HG03378 (cell line): ENCODE data around the gene LMF2.

Experiments
- ATAC-seq: cut with Tn5 transposase; IDR thresholded peaks from one replicate; pipeline ENCODE4 v1.9.1; 2021; ENCODE audit warnings: mild to moderate bottlenecking, moderate library complexity; ENCODE audit not compliant: unreplicated experiment

Gene LMF2

DNA sequence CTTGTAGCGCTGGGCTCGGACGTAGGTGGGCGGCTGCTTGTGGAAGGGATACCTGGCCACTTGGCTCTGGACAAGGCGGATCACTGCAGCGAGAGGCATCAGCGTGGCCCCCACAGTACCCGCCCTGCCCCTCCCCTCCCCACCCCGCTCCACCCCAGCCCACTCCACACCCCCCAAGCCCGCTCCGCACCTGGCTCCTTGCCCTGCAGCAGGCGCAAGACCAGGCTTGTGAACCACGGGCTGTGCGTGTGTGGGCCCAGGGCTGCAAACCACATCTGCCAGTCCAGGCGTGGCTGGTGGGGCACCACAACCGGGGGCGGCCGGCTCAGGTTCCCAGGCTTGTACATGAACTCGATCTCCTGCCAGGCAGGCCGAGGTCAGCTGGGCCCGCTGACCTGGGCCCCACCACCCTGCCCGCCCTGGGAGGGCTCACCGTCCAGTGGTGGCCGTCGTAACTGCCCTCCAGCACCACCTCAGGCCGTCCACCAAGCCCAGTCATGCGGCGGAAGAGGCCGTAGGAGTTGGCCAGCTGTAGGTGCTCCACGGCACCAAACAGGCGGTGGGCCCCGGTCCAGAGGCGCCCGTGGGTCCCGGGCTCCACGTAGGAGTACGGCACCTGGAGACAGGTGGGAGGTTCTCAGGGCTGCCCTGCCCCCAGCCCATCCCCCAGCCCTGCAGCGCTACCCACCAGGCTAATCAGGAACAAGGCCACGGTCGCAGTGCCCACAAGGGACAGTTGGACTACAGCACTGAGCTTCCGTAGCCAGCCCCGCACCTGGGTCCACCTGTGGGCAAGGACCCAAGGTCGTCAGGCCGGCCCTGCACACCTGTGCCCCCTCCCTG is 2.9 kb downstream of the LMF2 start:
- ATAC-seq: no peak

DNA sequence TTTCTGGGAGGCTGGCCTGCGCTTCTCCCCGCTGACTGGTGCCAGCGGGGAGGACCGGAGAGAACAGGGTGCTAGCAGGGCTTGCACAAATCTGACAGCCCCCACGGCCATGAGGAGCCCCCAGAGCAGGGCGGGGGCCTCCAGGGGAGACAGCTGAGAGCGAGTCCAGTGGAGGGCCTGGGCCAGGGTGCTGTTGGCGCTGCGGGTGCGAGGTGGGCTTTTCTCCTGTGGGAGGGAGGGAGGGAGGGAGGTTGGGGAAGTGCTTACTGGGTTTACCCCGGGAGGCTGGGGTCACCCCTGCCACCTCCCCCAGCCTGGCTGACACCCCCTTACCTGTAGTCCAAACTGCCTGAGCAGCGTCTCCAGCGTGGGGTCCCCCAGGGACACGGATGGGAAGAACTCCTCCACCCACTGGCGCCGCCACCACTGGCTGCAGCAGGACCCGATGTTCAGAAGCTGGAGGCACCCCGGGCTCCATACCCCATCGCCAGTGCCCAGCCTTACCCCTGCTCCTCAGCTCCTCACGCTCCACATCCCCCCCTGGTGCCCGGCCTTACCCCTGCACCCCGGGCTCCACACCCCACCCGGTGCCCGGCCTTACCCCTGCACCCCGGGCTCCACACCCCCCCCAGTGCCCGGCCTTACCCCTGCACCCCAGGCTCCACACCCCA is 3.9 kb downstream of the LMF2 start:
- no peak for ATAC-seq

DNA sequence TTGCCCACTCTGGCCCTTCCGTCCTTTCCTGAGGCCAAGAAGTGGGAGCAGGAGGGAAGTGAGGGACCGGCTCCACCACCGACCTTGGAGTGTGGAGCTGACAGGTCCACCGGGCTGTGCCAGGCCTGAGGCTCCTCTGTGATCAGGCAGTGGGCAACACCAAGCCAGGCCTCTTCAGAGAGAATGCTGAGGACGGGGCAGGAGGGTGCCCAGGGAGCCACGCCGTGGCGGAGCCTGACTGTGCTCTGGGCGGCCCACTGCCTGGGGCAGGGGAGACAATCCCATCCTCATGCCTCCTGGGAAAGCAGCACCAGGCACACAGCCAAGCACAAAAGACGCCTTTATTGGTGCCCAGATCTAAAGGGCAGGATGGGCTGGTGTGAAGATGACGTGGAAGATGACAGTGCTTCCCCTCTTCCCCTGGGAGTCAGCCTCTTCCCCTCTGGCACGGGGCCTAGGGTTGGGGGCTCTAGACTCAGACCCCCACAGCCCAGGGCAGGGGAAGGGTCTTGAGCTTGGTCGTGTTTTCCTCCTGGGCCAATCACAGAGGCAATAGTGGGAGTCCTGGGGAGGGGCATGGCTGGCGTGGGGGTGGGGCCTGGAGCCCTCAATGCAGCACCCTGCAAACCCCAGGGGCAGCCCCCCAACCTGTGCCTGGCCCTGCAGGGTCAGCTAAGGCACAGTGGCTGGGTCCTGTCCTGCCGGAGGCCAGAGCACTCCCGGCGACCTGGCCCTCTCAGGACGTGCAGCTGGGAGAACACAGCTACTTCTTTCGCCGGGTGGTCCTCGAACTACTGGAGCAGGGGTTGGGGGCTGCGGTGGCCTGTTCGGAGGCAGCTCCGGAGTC is 4.7 kb downstream of the LMF2 start:
- ATAC-seq: no peak

DNA sequence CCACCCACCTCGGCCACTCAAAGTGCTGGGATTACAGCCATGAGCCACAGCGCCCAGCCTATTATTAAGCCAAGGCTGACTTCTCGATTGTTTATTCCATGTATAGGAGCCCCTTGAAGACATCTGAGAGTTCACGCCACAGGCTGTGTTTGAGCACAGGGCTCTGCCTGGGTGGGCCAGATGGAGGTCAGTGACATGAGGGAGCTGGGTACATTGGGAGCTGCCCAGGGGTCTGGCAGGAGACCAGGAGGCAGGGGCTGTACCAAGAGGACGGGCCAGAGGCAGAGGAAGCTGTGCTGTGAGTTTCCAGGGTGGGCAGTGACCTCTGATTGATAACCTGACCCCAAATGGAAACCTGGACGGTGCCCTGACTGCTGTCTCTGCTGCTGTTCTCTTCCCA is 5.4 kb downstream of the LMF2 start:
- no peak for ATAC-seq

DNA sequence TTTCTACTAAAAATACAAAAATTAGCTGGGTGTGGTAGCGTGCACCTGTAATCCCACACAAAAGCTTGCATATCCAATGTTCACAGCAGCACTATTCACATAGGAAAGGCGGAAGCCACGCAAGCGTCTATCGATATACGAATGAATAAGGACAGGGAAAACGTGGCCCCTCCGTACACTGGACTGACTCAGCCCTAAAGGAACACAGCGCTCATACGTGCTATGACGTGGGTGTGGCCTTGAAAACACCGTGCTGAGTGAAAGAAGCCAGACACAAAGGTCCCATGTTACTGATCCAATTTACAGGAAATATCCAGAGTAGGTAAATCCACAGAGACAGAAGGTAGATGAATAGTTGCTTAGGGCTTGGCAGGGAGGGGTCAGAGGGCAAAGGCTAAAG is 7.0 kb downstream of the LMF2 start:
- ATAC-seq: no peak

DNA sequence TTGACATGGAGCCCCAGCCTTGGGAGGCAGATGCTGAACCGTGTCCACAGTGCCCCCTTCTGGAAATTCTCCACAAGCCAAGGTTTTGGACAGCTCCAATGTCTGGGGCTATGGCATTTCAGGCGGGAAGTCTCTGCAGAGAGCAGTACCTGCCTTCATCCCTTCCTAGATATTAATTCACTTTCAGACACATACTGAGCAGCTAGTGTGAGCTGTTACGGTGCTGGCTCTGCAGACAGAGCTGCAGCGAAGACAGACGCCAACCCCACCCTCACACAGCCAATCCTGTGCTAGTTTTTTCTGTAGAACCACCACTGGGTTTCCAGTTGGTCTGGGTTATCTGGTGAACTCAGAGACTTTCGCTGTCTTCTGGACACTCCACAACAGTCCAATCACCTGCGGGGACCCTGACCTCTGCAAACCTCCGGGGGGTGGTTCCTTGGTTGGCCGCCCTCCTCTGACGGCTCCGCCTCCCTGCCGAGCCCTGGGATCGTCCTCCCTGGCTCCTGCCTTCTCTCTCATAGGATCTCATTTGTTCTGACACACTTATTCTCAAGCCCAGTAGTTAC is 9.1 kb downstream of the LMF2 start:
- ATAC-seq: no peak

DNA sequence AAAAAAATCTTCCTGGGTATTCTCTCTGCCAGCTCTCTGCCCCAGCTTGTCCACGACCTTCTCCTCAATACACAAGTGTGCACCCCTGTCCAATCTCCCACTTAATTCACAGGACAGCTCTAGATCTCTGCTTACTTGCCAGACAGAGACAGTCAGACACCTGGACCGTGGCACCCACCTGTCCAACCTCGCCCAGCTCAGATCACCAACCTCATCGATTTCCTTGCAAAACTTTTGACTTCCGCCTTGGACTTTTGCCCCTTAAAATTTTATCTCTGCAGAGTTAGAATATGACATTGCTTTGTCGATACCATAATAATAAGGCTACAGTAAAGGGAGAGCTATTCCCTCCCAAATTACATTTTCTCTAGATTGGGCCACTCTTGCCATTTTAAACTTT is 10.4 kb downstream of the LMF2 start:
- ATAC-seq: no peak

DNA sequence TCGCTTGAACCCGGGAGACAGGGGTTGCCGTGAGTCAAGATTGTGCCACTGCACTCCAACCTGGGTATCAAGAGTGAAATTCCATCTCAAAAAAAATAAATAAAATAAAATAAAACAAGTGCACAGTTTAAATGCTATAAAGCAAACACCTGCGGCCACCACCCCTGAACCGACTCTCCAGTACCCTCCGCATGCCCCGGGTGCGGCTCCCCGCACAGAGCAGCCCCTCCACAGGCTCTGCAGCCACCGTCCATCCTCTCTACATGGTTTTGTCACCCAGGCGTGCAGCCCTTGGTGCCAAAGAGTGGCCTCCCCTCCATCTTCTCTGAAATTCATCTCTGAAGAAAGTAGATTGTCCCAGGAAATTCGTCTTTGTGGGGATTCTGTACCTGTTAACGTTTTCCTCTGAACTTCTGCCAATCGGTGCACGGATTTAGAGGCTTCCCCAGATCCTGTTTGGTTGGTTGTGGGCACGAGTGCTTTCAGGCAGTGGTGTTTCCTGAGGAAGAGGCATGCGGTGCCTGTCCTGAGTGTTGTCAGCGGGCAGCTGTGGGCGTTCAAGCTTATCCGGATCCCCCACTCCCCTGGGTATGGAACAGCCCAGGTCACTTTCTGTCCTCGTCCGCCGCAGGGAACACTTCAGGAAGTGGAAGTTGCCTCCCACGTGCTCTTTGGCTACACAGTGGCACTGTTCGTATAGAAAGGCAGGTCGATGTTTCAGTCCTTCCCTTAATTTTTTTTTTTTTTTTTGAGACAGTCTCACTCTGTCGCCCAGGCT is 16.8 kb downstream of the LMF2 start:
- ATAC-seq: no peak

DNA sequence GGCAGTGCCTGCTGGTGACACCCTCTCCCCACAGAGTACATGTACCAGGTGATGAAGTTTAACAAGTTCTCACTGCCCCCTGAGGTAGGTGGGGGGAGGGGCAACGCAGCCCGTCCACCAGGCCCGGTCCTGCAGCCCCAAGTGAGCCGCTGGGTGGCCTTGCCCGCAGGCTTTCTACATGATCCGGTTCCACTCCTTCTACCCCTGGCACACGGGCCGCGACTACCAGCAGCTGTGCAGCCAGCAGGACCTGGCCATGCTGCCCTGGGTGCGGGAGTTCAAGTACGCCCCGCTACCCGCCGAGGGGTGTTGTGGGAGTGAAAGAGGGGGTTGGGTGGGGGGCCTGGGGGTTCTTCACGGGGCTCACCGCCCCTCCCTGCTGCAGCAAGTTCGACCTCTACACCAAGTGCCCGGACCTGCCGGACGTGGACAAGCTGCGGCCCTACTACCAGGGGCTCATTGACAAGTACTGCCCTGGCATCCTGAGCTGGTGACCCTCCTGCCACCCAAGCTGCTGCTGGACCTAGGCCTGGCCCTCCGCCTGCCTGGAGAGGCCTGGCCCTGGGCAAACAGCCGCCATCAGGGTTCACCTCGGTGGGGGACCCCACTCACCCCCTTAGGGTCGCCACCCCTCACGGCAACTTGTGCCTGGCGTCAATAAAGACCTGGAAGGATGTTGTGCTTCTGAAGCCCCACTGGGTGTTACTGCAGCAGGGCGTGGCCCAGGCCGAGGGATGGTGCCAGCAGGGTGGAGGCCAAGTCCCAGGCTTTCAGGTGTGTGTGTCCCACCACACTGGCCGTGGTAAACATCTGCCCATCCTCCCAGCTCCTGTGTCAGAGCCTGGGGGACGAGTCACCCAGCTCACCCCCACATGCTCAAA is 17.9 kb downstream of the LMF2 start:
- no peak for ATAC-seq

DNA sequence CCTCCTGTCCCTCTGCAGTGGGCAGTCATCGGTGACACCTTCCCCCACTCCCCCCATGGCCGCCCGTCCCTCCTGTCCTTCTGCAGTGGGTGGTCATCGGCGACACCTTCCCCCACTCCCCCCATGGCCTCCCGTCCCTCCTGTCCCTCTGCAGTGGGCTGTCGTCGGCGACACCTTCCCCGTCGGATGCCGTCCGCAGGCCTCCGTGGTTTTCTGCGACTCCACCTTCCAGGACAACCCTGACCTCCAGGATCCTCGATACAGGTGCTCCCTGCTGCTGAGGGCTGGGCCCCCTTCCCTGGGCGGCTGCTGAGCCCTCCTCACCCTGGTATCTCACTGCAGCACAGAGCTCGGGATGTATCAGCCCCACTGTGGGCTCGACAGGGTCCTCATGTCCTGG is 18.6 kb downstream of the LMF2 start:
- no peak for ATAC-seq

DNA sequence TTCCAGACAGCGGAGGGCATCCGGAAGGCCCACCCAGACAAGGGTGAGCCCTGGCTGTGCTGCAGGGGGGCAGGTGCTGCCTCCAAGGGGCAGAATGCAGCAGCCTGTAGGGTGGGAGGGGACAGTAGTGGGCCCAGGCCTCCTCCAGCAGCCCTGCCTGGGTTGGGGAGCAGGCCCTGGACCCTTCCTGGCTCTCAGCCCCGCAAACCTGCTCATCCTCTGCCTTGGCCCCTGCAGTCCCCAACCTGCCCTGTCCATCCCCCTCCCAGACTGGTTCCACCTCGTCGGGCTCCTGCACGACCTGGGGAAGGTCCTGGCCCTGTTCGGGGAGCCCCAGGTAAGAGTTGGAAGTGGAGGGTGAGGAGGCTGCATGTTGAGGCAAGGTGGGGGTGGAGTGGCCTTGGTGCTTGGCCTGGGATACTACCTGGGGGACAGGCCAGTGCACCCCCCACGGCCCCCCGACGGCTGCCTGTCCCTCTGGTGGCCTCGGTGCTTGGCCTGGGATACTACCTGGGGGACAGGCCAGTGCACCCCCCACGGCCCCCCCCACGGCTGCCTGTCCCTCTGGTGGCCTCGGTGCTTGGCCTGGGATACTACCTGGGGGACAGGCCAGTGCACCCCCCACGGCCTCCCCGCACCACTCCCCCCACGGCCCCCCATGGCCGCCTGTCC is 19.4 kb downstream of the LMF2 start:
- no peak for ATAC-seq

DNA sequence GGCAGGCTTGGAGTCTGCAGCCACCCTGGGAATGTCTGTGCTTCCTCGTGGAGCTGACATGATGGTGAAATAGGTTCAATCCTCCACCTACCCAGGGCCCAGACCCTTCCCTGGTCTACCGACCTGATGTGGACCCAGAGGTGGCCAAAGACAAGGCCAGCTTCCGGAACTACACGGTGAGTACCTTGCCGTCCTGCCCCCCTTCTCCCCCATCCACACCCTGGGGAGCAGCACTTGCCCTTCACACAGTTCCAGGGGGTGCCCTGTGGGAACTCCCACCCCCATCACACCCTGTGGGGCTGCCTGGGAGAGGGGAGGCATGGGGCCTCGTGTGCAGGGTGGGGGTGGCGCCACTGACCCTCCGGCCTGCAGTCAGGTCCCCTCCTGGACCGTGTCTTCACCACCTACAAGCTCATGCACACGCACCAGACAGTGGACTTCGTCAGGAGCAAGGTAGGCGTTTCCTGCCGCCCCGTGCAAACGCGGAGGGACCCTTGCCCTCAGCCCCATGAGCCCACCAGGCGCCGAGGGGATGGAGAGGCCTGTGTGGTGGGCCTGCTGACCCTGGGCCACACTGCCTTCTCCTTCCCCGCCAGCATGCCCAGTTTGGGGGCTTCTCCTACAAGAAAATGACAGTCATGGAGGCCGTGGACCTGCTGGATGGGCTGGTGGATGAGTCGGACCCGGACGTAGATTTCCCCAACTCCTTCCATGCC is 20.1 kb downstream of the LMF2 start:
- no peak for ATAC-seq

DNA sequence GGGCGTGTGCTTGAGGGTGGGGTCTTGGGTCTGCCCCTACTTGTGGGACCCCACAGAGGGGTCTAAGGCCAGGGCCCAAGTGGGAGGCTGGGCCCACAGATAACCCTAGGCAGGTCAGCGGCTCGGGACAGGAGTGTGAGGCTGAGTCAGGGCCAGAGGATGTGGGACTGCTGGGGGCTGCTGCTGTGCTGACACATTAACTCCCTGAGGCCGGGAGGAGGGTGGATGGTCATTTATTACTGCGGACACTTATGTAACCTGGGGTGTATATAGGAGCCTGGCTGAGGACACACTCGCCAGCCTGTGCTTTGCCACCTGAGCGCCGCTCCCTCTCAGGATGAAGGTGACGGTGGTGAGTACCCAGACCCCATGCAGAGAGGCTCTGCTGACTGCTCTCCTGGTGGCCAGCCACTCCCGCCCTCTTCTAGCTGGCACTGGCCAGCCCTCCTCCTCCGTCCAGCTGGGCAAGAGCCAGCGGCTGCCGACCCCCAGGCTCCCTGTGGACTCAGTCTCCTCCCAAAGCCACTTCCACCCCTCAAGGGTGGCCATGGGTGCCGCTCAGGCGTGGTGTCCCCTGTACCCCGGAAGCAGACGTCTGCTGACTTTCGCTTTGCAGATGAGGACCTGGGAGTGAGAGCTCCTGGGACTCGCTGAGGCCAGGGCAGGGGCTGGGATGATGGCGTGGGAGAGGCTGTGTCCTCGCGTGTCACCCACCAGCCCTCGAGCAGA is 20.8 kb downstream of the LMF2 start, which contains the start of gene MIOX:
TSS of gene MIOX (plus strand) at position 299 of the 729 bp plus-strand sequence. CDS start at position 338, 39 bp downstream.
- ATAC-seq: no peak

DNA sequence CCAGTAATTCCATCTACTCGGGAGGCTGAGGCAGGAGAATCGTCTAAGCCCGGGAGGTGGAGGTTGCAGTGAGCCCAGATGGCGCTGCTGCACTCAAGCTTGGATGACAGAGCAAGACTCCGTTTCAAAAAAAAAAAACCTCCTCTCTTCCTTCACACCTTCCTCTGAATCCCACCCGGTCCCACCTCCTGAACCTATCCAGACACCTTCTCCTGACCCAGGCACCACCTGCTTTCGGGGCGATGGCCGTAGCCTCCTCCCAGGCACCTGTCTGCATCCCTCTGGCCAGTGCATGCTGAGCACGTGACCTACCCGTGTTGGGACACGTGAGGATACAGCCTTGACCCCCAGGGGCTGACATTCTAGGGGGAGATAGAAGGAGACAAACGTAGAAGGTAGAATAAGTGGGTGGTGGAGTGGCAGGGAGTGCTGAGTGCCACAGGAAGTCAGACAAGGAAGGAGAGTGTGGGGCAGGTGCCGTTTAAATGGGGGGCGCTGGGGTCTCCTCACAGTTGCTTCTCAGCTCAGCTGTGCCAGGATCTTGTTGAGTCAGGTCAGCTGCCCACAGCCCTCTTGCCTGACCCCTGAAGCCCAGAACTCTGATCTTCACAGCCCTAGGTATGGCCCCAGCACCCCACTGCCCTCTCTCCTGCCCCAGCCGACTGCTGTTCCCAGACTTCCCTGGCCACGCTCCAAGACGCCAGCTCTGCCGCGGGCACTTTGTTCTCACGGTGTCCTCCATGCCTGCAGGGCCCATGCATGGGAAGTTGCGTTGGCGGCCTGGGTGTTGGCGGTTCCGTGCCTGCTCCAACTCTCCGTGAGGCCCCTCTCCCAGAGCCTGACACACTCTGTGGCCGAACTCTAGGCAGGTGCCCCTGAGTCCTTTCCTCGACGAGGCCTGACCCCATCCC is 22.0 kb downstream of the LMF2 start:
- ATAC-seq: no peak

DNA sequence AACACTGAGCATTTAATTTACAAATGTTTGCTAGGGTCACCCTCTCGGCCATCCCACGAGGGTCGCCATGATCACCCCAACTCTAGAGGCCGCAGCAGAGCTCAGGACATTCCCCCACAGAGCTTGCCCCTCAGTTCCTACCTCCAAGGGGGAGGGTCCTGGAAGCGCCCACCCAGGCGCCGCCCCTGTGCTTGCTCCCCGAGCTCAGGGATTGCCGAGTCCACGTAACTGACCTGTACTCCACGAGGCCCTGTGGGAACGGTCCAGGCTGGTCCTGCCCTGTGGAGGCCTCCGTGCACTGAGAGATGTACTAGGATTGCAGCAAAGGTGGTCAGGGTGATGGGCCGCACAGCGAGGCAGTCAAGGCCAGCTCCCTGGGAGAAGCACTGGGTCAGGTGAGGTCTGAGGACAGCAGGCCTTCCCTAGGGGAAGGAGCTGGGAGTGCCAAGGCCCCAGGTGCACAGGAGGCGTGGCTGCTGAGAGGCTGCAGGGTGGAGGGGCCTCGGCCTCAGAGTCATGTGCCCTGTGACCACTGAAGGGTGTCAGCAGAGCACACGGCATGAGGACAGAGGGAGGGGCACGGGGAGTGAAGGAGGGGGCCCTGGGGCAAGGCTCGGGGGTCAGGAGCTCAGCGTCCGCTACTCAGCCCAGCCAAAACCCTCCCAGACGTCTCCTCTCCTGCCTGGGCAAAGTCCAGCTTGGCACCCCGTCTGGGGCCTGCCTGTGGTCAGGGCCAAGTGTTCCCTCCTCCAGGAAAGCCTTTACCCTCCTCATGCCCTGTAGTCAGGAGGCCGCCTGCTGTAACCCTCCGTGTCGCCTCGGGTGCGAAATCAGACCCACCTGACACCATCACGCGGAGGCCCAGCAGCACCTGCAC is 23.3 kb downstream of the LMF2 start:
- ATAC-seq: no peak

DNA sequence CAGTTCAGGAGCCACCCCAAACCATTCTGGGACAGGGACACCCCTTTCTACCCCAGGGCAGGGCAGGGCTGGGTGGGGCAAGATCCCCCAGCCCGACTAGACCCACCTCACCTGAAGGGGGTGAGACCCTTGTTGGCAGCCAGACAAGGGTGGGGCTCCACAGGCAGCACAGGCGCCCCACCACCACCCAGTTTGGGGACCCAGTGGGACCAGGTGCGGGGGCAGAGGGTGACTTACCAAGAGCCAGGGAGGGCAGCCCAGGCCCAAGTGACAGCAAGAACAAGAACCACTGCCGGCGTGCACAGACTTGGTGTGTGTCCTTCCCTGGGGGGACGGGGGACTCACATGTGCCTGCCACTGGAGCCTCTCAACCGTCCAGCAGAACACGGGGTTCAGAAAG is 23.9 kb downstream of the LMF2 start:
- ATAC-seq: no peak
